Body of pancreas (tissue), 4 donors: ENCODE results near the gene TDP1. TPM values are rescaled to one million over a fixed set of nuclear protein-coding genes. Genes with fewer than 3 reads are reported as not detected.

Experiments used
- ATAC-seq: fragments of 150-250 bp; one replicate; pipeline ENCODE4 v1.9.1; 2016
- DNase-seq, 4 donors: peaks; one replicate each; pipeline ENCODE4 v3.0.0-alpha.2; 2019
- H3K27ac ChIP-seq, 4 donors: fragments of 200-600 bp; sonication (generic); 1 replicate in 3 of 4; 2 replicates in 1 of 4; pipeline versions ENCODE4 v1.5.1 to v1.6.1; 2016 to 2019; ENCODE audit warnings: mild to moderate bottlenecking in 1 of 4, mixed read lengths in 1 of 4, moderate library complexity in 1 of 4
- H3K27me3 ChIP-seq, 2 donors: fragments of 200-600 bp; sonication (generic); one replicate each; pipeline ENCODE4 v1.6.0; 2016; ENCODE audit warnings: mild to moderate bottlenecking in 1 of 2
- H3K36me3 ChIP-seq, 2 donors: fragments of 200-600 bp; sonication (generic); replicated peaks in 1 of 2; 2 replicates each; pipeline ENCODE4 v1.5.1; 2016; ENCODE audit warnings: low read depth in 2 of 2; ENCODE audit not compliant: insufficient read depth in 1 of 2
- H3K4me1 ChIP-seq: fragments of 200-600 bp; sonication (generic); one replicate; pipeline ENCODE4 v1.6.0; 2016
- H3K4me3 ChIP-seq, 2 donors: fragments of 200-600 bp; sonication (generic); 1 replicate in 1 of 2; 2 replicates in 1 of 2; pipeline ENCODE4 v1.5.1; 2016 to 2019
- H3K9me3 ChIP-seq, 3 donors: fragments of 200-600 bp; sonication (generic); 1 replicate in 2 of 3; 2 replicates in 1 of 3; pipeline ENCODE4 v1.5.1; 2016
- CTCF ChIP-seq, 7 experiments: fragments of 450-650 bp in 4 of 7; fragments of 200-600 bp in 3 of 7; sonication (generic) in 3 of 7; IDR thresholded peaks; one replicate each; pipeline ENCODE4 v1.5.1; 2016 to 2019; ENCODE audit warnings: antibody characterized with exemption in 7 of 7
- POLR2A ChIP-seq, 3 donors: fragments of 450-650 bp; IDR thresholded peaks; one replicate each; pipeline ENCODE4 v1.6.1; 2016; ENCODE audit warnings: antibody characterized with exemption in 3 of 3, mild to moderate bottlenecking in 2 of 3
- WGBS, 2 donors: methylation state at CpG; one replicate each; pipeline ENCODE4 v1.1.5; 2017; 5-methylcytosine and 5-hydroxymethylcytosine counted together
- intact Hi-C: fragments of 100-400 bp; cut with DNase I; formaldehyde crosslinking; loops from one replicate; pipeline ENCODE4 v1.15.1; 2023
- total RNA-seq, 2 donors: library from RNA; depleted of rRNA; stranded (reverse); fragments of >200 nt; gene quantifications; one replicate each; pipeline ENCODE4 v1.1.0, GENCODE V29; 2016

Gene TDP1
- total RNA-seq, 2 donors from 2014 or later: 7.5 to 10.5 TPM

- intact Hi-C loops: loop anchor here (5.0 kb wide), 1 partner anchor 877 kb away; no protein-coding TSS in a partner anchor
- 94 to 97% methylated on average over 9 of the region's 9 CpGs for WGBS, 2 donors
- no peaks in the 10 kb centered on the region for H3K9me3 ChIP-seq
- no peaks in the 10 kb centered on the region for H3K36me3 ChIP-seq
- no peak for ATAC-seq
- DNase-seq: no peak
- no peak overlapping the region for H3K4me3 ChIP-seq
- no peaks in the 10 kb centered on the region for H3K27me3 ChIP-seq
- TF ChIP-seq CTCF (IDR thresholded peaks at IDR 0.05) (no peak), POLR2A (IDR thresholded peaks at IDR 0.05) (no peak)
- H3K27ac ChIP-seq: no peak overlapping the region
- H3K4me1 ChIP-seq: peaks cover 17% of the 10 kb centered on the region
Observed at GRCh38 chr14:89909586-89909985, 46.1 kb upstream of the TDP1 start.

GRCh38 chr14:89910691-89911009, 45.1 kb upstream of the TDP1 start:
- intact Hi-C loops: no loop called here
- WGBS, 2 donors: 19 to 23% methylated on average over 5 of the region's 5 CpGs
- H3K36me3 ChIP-seq: no peaks in the 10 kb centered on the region
- H3K27ac ChIP-seq: peak overlapping the region in 2 of 4 donors; percentile 4 to 5
- no peak for TF ChIP-seq POLR2A (IDR thresholded peaks at IDR 0.05)
- no peak for TF ChIP-seq CTCF (IDR thresholded peaks at IDR 0.05)
- H3K4me1 ChIP-seq: peaks cover 17% of the 10 kb centered on the region
- no peaks in the 10 kb centered on the region for H3K27me3 ChIP-seq
- H3K4me3 ChIP-seq: no peak overlapping the region
- no peaks in the 10 kb centered on the region for H3K9me3 ChIP-seq
- ATAC-seq: no peak
- DNase-seq: no peak

- intact Hi-C loops: no loop called here
- no peaks in the 10 kb centered on the region for H3K9me3 ChIP-seq
- H3K27ac ChIP-seq: peak overlapping the region in 2 of 4 donors; percentile 4 to 5
- peak; percentile 10 to 35 (median 20) for DNase-seq
- no peaks in the 10 kb centered on the region for H3K27me3 ChIP-seq
- peak; percentile 26 for ATAC-seq
- H3K4me1 ChIP-seq: peaks cover 17% of the 10 kb centered on the region
- TF ChIP-seq POLR2A (IDR thresholded peaks at IDR 0.05) (no peak), CTCF (IDR thresholded peaks at IDR 0.05) (no peak)
- no peak overlapping the region for H3K4me3 ChIP-seq
- WGBS, 2 donors: 37% methylated on average over 11 of the region's 11 CpGs
- no peaks in the 10 kb centered on the region for H3K36me3 ChIP-seq
Observed at GRCh38 chr14:89911010-89911919, 44.5 kb upstream of the TDP1 start.

GRCh38 chr14:89912221-89912620, 43.5 kb upstream of the TDP1 start:
- DNase-seq (no peak), ATAC-seq (no peak)
- H3K9me3 ChIP-seq: no peaks in the 10 kb centered on the region
- 69 to 88% methylated on average over 2 of the region's 2 CpGs for WGBS, 2 donors
- no peaks in the 10 kb centered on the region for H3K36me3 ChIP-seq
- H3K4me3 ChIP-seq: no peak overlapping the region
- TF ChIP-seq POLR2A (IDR thresholded peaks at IDR 0.05): no peak
- TF ChIP-seq CTCF (IDR thresholded peaks at IDR 0.05): no peak
- H3K27ac ChIP-seq: no peak overlapping the region
- intact Hi-C loops: no loop called here
- H3K27me3 ChIP-seq: no peaks in the 10 kb centered on the region
- H3K4me1 ChIP-seq: peaks cover 17% of the 10 kb centered on the region
